GM18907 (cell line): Measurements from ENCODE around the gene MTCL3.
A peak's percentile ranks its signal among the peaks of the same experiment; 100 is the strongest.

Experiments used
- ATAC-seq: cut with Tn5 transposase; IDR thresholded peaks from one replicate; pipeline ENCODE4 v1.9.1; 2021; ENCODE audit warnings: mild to moderate bottlenecking, moderate library complexity; ENCODE audit not compliant: unreplicated experiment

MTCL3 gene

DNA sequence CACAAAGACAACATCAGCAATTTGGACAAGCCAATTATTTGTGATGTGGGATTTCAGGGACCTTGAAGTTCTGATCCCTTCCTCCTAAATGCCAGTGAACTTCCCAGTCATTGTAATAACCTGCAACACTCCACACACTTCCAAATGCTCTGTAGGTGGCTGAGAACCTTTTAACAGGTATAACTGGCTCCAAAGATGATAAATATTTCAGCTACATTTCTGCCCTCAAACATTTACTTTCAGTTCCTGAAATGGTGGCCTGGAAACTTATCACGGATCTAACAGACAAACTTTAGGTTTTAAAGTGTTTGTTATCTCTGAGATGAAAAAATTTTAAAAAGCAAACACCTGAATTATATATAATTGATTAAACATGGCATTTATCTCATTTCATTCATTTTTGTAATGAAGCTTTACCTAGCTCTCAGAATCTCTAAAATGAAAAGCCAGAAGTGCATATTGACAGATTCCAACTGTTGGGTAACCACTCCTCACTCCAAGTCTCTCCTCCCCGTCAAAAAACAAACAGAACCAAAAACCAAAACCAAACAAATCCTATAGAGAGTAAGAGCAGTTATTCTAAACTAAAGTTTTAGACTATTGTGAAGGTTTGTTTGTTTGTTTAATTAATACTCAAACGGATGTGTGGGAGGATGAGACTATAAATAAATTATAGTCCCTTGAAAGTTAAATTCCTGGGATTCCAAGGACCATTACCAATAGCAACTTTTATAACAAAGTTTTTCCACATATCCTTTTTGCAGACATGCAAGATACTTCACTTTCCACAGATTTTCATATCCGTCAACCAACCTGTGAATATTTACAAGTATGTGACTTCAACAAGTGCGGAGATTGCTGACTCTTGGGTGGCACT, 47.5 kb downstream of the MTCL3 start:
- ATAC-seq, result no peak

DNA sequence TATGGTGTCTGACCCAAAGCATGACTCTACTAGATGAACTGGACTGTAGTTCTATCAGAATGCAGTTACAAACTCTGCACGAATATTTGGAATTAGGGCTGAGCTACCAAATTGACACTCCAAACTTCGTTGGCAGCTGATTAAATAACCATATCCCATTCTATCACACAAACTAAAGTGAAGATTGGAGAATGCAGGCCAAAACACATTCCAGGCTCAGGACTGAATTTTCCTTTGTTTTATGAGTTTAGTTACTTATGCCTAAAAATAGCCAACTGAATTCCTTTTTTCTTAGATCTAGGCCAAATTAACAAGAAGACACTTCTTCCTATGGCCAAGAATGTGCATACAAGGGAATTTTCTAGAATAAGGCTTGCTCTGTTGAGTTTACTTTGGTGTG, 50.2 kb downstream of the MTCL3 start:
- no peak for ATAC-seq

DNA sequence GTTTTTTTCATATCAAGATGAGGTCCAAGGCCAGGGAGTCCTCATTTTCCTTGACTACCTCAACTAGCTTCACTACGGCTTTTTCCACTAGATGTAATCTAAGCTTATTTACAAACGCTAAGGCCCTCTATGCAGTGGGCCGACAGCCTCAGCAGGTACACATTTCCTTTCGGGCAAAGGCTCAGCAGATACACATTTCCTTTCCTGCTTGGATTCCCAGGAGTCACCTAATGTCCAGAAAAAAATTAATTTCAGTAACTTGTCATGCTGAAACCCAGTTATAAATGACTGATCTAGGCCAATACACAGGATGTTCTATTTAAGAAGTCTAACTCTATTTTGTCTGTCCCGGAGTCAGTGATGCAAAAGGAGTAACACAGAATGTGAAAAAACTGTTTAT, 52.7 kb downstream of the MTCL3 start:
- ATAC-seq, result no peak

DNA sequence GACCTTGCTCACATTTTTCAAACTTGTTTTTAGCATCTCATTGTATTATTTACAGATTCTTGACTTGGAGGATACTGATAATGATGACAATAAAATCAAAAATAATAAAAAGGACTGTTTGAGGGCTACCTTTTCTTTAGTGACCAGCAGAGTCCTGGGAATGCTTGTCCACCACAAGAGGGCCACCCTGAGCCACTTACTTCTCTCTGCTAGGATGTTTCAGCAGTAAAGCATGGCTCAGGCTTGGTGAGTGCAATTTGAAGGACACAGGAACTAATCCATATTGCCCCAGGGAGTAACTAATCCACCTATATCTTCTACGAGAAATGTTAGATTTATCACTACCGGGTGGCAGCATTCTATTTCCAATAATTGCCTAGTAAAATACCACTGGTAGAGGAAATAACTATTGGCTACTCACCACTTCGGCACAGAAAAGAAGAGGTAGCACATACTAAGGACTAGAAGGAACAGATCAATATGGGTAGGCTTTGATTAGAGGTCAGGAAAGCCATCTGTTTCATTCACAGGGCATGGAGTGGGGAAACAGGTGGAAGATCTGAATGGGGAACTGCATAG, 54.2 kb downstream of the MTCL3 start:
- ATAC-seq, result peak; percentile 91

DNA sequence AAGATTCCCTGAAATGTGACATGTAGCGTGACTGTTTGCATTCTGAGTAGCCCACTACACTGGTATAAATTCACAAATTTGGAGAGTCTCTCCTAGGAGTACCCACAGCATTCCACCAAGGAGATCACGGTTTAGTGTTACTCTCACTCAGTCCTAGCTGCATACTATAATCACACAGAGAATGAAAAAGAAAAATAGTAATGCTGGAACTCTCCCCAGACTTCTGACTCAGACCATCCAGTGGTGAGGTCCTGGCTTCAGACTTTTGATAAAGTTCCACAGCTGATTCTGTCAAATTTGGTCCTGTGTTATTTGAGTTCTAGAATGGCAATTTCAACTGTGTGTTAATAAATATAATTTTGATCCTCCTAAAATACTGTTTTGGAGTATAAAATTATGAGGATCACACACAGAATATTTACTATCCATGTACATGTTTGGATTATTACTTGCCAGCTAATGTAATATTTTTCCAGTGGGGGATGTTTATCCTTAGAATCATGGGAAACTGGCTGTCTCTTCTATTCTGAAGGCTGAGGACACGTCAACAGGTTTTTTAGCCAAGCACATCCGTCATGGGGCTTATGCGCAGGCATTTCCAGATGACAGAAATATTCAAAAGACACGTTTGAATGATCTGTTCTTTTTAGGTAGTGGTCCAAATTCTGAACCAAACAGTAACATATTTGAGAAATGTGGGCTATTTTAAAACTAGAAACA, 54.8 kb downstream of the MTCL3 start:
- no peak for ATAC-seq

DNA sequence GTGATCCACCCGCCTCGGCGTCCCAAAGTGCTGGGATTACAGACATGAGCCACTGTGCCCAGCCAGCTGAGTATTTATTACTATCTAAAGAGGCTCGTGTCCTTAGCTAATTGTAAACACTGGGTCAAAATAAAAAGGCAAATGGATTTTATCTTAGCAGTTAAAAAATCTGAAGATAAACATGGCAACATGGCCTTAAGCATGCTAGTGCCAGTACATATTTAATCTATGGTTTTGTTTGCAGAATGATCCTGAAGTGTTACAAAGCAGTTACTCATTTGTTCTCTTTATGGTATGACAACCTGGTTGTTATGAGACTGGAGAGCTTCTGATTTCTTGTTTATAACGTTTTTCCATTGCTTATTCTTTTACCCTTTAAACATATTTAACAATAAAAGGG, 56.1 kb downstream of the MTCL3 start:
- no peak for ATAC-seq

DNA sequence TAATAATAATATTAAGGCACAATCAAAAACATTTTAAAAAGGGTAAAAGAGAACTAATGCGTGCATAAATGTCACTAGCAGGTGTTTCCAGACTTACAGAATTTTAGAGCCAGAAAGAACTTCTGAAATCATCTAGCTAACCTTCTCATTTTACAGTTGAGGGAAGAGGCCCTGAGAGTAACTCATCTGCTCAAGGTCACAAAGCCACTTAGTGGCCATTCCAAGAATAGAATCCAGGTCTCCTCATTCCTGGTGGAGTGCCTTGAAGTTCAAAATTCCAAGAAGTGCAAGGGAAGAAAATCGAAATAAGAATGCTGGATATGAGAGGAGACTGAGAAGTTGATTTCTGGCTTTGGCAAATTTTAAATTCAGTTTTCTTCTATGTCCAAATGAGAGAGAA, 56.8 kb downstream of the MTCL3 start:
- no peak for ATAC-seq

DNA sequence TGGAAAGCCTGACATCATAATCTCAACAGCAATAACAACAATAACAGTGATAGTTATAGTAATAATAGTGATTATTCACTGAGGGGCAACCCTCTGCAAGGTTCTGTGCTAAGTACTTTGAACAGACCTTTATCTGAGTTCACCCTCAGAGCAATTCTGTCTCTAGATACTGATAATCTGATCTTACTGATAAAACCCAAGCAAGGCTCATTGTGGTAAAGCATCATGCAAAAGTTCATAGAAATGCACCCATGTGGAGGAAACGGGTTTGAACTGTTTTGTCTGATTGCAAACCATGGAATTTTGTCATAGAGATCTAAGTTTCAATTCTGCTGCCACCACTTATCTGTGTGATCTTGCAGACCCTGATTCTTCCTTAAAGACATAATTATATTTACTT, 58.7 kb downstream of the MTCL3 start:
- ATAC-seq, result no peak

DNA sequence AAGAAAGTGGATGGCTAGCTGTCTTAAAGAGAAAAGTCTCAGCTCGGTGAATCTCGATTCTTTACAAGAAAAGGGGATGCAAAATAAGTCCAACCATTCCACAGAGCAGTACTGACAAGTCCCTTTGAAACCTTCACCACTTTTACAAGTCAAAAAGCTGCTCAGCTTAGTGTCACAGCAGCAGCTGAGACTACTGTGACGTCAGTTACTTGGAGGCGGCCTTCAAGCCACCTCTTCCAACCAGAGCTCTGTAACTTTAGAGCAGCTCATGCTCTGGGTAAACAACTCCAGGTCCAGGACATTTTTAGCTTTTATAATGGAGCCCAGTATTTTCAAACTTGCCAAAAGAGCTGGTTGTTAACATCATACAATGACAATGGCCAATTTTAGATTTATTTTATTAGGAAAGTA, 59.9 kb downstream of the MTCL3 start, which contains the start of gene KIAA0408:
Gene KIAA0408, minus strand, starts transcription at position 159 of the 411 bp plus-strand sequence. CDS start 5,408 bp downstream, outside the sequence.
- ATAC-seq, result no peak

DNA sequence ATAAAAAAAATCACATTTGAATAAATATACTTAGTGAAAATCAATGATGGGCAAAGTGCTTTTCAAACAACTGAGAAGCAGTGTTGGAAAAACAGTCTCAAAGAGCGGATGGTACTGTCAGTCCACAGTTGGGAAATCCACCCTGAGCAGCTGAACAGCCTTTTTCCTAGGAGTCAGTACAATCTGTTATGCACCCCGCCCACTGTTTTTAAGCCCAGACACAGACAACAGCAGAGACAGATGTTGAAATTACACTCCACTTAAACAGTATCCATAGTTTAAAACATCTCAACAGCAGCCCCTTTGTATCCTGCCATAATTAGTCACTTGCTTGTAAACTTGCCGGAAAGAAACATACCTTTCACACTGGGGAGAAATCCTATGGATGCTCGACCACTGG, 60.3 kb downstream of the MTCL3 start:
- no peak for ATAC-seq

DNA sequence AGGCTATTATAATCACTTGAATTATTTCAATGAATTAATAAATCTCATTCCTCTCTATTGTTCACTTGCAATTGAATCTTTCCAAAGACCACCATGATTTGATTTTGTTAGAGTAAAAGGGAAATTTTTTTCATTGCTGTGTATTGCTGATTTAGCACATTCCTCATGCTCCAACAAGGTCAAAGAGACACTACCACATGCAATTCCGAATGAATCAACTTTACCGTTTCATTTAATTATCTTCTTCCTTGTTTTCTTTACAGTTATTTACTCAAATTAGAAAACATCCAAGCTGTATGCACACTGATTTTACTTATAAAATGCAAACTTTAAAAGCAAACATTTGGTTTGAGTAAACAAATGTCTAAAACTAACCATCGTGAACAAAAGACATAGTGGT, 60.9 kb downstream of the MTCL3 start:
- ATAC-seq, result no peak

DNA sequence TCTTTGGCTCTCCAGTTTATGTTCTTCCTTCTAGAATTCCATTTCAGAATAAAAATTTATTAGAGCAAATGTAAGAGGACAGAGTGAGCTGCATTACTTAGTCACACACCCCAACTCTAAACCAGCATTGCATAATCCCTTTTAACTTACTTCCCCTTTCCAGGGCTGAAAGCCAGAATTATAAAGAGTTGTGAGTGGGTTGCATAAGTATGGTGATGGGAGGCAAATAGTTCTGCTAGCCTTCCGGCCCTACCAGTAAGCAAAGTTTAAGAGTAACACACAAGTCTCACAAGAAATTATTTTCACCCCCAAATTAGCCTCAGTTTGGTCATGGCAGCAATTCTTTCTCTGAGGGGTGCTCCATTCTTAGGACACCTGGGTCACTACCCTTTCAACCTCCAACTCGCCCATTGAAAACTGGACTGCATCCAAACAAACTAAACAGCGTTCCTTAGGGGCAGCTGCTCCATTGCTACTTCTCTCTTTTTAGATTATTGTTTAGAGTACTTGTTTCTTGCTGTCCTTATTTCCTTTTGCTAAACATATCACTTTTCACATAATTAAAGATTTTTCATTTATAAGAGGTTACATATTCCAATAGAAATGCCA, 61.6 kb downstream of the MTCL3 start:
- ATAC-seq, result no peak

DNA sequence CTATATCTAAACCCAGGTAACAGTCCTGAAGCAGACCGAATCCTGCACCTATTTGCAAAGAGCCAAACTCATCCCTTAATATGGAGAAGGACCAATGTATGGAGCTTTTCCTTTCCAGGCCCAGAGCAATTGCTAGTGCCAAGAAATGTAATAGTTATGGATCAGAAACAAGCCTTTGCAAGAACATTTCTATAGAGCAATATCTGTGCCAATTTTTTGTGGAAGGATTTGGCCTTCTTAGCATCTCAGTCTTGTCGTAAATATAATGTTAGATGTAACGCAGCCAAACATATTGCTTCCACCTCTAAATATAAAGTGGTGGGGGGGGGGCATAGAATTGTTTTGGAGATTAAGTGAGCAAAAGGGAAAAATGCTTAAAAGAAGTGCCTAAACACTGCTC, 62.7 kb downstream of the MTCL3 start:
- ATAC-seq, result no peak

DNA sequence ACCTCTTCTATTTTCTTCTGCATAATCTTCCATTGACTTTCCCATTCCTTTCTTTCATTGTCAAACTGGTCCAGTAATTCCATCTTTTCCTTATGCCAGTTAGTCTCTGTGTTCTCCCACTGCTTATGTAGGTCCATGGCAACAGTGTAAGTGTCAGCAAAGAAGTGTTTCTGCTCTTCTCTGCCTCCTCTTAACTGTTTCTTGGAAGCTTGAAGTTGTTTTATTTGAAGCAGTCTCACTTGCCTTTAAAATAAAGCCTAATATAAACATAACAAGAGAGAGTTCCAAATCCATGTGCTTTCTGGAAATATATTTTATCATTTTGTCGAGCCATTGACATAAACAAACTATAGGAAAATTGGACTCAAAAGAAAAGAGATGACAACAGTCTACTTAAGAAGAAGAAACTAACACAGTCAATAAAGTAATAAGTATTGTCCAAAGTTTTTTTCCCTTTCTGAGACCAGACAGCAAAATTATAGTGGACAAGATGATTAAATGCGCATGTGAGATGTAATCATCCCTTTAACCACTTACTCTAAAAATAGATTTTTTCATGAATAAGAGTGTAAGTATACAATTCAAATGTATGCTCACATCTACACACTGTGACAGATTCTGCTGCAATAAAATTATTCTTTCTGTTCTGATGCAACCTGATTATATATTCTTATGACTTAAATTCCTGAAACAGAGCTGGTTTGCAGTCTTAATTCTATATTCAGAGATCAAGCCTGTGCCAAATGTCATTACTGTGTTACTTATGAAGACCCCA, 65.1 kb downstream of the MTCL3 start:
- no peak for ATAC-seq

DNA sequence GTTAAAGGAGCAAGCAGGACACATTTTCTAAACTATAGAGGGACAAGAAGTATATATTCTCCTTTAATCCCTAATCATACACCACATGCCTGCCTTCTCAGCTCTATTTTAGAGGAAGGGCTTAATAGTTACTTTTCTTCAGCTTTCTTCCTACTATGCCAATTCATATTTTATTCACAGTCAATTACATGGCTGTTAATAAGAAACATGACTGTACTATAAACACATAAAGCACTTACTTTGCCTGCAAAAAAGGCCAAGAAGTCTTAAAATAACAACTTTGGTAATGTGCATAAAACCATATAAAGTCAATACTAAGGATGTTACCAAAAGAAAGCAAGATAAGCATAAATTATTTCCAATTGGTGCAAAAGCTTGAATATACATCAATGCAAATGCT, 66.3 kb downstream of the MTCL3 start:
- ATAC-seq, result no peak

DNA sequence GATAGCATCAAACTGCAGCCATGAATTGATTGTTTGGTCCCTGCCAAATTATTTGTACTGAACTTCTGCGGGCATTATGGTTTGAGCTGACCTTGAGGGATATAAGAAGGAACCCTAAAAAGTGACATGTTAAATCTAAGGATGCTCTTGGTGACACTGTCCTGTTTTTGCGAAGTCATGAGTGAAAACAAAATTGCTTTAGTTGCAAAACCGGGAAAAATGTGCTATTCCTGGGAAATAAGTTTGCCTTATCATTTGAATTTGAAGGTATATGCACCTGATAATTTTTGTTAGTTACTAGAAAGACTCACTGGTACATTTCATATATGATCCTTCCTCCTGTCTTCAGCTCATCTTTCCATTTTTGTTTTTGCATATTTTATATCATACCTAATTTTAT, 67.7 kb downstream of the MTCL3 start:
- ATAC-seq, result no peak

DNA sequence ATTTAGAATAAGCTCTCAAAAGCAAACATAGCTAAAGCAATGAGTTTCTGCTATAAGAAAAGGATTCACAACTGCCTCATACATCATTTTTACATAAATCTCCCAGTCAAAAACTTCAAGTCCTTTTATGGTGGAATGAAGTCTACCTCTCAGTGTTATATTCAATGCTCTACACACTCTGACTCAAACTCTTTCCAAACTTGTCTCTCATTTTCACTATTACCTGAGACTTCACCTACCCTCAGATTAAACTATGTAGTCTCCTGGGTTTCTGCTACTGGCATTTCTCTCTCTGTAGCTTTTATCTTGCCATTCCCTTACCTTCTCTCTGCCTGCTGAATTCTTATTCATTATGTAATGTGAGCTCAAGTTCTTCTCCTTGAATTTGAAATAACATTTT, 71.4 kb downstream of the MTCL3 start:
- no peak for ATAC-seq

DNA sequence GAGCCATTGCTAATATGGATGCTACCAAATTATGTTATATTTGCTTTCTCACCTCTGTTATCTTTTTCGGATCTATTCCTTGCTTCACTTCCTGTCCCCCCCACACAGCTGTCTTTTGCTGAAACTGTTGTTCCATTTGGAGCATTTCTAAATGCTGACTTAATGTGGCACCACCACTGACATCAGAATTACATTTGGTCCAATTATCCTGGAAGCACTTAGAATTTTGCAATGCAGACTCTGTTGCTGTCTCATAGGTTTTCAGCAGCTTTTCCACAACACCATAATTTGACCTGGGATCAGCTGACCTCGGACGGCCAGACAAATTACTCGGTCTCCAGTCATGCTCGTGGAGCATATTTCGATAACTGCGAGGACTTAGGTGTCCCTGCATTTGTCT, 72.8 kb downstream of the MTCL3 start:
- no peak for ATAC-seq

DNA sequence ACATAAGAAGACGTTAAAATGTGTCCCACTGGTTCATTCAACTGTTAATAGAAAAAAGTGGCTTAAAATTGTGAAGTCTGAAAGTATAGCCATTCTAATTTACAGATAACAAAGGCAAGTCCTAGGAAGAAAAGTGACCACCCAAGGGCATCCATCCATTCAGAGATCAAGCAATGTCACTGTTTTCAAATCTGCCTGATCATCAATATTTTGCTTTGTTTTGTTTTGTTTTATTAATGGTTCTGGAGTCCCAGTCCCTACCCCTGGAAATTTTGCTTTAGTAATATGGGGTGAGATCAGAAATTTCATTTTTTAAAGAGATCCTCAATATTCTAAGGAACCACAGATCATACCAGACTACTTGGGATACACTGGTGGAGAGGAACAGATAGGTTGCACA, 77.3 kb downstream of the MTCL3 start:
- no peak for ATAC-seq

DNA sequence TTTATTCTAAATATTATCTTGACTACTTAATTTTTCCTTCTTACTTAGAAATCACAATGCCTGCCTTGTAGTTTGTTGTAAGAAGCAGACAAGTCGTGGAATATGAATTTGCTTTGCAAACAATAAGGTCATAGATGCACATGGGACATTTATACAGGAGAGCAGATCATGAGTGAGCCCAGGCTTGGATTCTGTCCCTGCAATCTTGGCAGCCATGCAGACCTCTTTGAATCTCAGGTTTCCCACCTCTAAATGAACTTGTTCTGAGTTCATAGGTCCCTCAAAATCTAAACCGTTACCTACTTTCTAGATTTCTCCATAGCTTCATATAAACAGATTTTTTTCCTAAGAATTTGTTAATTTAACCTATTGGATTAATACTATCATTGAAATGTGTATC, 79.4 kb downstream of the MTCL3 start:
- no peak for ATAC-seq
